GM21367 (cell line): ENCODE data around the gene ASPN.

Source experiments
- ATAC-seq: cut with Tn5 transposase; IDR thresholded peaks from one replicate; pipeline ENCODE4 v1.9.1; 2021; ENCODE audit not compliant: unreplicated experiment

ASPN gene

GRCh38 chr9:92506184-92506857 is 24.0 kb upstream of the ASPN start:
- no peak for ATAC-seq

- ATAC-seq: no peak
Observed at GRCh38 chr9:92504881-92505280, 22.6 kb upstream of the ASPN start.

- ATAC-seq: no peak
Observed at GRCh38 chr9:92503156-92503555, 20.9 kb upstream of the ASPN start.

GRCh38 chr9:92501671-92502393 is 19.5 kb upstream of the ASPN start:
- ATAC-seq: no peak

- ATAC-seq: no peak
Observed at GRCh38 chr9:92500725-92501124, 18.4 kb upstream of the ASPN start.

GRCh38 chr9:92499701-92500100 is 17.4 kb upstream of the ASPN start:
- no peak for ATAC-seq

GRCh38 chr9:92496396-92497176 is 14.3 kb upstream of the ASPN start:
- no peak for ATAC-seq

GRCh38 chr9:92494856-92495255 is 12.6 kb upstream of the ASPN start:
- ATAC-seq: no peak

- ATAC-seq: no peak
Observed at GRCh38 chr9:92493749-92494387, 11.6 kb upstream of the ASPN start.

- no peak for ATAC-seq
Observed at GRCh38 chr9:92492781-92493401, 10.6 kb upstream of the ASPN start.

GRCh38 chr9:92488681-92489550 is 6.6 kb upstream of the ASPN start:
- ATAC-seq: no peak

- ATAC-seq: no peak
Observed at GRCh38 chr9:92486371-92486770, 4.1 kb upstream of the ASPN start.

GRCh38 chr9:92484563-92484962 is 2.3 kb upstream of the ASPN start:
- ATAC-seq: no peak

- no peak for ATAC-seq
Observed at GRCh38 chr9:92483627-92484545, 1.6 kb upstream of the ASPN start.

- ATAC-seq: no peak
Observed at GRCh38 chr9:92482805-92483204, 499 bp upstream of the ASPN start.

GRCh38 chr9:92480986-92481633 is 1.2 kb downstream of the ASPN start:
- no peak for ATAC-seq

- ATAC-seq: no peak
Observed at GRCh38 chr9:92480291-92480771, 2.0 kb downstream of the ASPN start.

- ATAC-seq: no peak
Observed at GRCh38 chr9:92479346-92479745, 3.0 kb downstream of the ASPN start.
